HEK293T (cell line): ENCODE results near the gene CDKN2AIP.
"Not testable (repeated sequence)": the region's sequence is repeated elsewhere in the genome, so short reads cannot be mapped to it uniquely, and the experiment has no call there.

Experiments
- CTCF ChIA-PET: fragments of 350-600 bp; formaldehyde crosslinking; extraction: SDS; loops from one replicate; lab custom pipeline; 2021; ENCODE audit warnings: antibody characterized with exemption, inconsistent platforms; lab: Yijun Ruan, JAX
- POLR2A ChIA-PET: fragments of 350-600 bp; formaldehyde crosslinking; extraction: SDS; loops from one replicate; lab custom pipeline; 2020; ENCODE audit warnings: antibody characterized with exemption, inconsistent platforms; lab: Yijun Ruan, JAX
- DNase-seq: peaks from one replicate; pipeline ENCODE4 v3.0.0; 2012; ENCODE audit warnings: mixed read lengths; ENCODE audit errors: extremely low spot score
- ARNT ChIP-seq: fragments of 450-650 bp; IDR thresholded peaks from 2 replicates; pipeline ENCODE4 v1.6.1; 2017; ENCODE audit warnings: mild to moderate bottlenecking
- BHLHE40 ChIP-seq: fragments of 450-650 bp; IDR thresholded peaks from 2 replicates; pipeline ENCODE4 v1.6.1; 2016; ENCODE audit warnings: mild to moderate bottlenecking, moderate library complexity, borderline replicate concordance
- CTBP1 ChIP-seq: fragments of 450-650 bp; IDR thresholded peaks from 2 replicates; pipeline ENCODE4 v1.6.1; 2016; ENCODE audit warnings: borderline replicate concordance
- ELF4 ChIP-seq: fragments of 450-650 bp; IDR thresholded peaks from 2 replicates; pipeline ENCODE4 v1.6.1; 2017; ENCODE audit warnings: antibody characterized with exemption
- FOXA1 ChIP-seq: fragments of 450-650 bp; IDR thresholded peaks from 2 replicates; pipeline ENCODE4 v1.6.1; 2016; ENCODE audit warnings: mild to moderate bottlenecking
- FOXK2 ChIP-seq: fragments of 450-650 bp; IDR thresholded peaks from 2 replicates; pipeline ENCODE4 v1.6.1; 2016; ENCODE audit warnings: mild to moderate bottlenecking
- FOXM1 ChIP-seq: fragments of 450-650 bp; IDR thresholded peaks from 2 replicates; pipeline ENCODE4 v1.6.1; 2017; ENCODE audit warnings: mild to moderate bottlenecking, borderline replicate concordance
- HDGF ChIP-seq: fragments of 450-650 bp; IDR thresholded peaks from 2 replicates; pipeline ENCODE4 v1.6.1; 2017; ENCODE audit warnings: antibody characterized with exemption, borderline replicate concordance
- L3MBTL2 ChIP-seq: fragments of 450-650 bp; conservative IDR thresholded peaks from 2 replicates; pipeline ENCODE4 v1.6.1; 2016; ENCODE audit warnings: mild to moderate bottlenecking
- LEF1 ChIP-seq: fragments of 450-650 bp; IDR thresholded peaks from 2 replicates; pipeline ENCODE4 v1.6.1; 2017; ENCODE audit warnings: mild to moderate bottlenecking, borderline replicate concordance
- NFRKB ChIP-seq: fragments of 450-650 bp; IDR thresholded peaks from 2 replicates; pipeline ENCODE4 v1.6.1; 2016; ENCODE audit warnings: mild to moderate bottlenecking, moderate library complexity
- PKNOX1 ChIP-seq: fragments of 450-650 bp; IDR thresholded peaks from 2 replicates; pipeline ENCODE4 v1.6.1; 2016
- SP1 ChIP-seq: fragments of 450-650 bp; IDR thresholded peaks from 2 replicates; pipeline ENCODE4 v1.6.1; 2017
- SUZ12 ChIP-seq: fragments of 450-650 bp; IDR thresholded peaks from 2 replicates; pipeline ENCODE4 v1.6.1; 2016; ENCODE audit warnings: mild to moderate bottlenecking
- TARDBP ChIP-seq: fragments of 450-650 bp; IDR thresholded peaks from 2 replicates; pipeline ENCODE4 v1.6.1; 2016
- ZNF384 ChIP-seq: fragments of 450-650 bp; IDR thresholded peaks from 2 replicates; pipeline ENCODE4 v1.6.1; 2016

The CDKN2AIP gene

DNA sequence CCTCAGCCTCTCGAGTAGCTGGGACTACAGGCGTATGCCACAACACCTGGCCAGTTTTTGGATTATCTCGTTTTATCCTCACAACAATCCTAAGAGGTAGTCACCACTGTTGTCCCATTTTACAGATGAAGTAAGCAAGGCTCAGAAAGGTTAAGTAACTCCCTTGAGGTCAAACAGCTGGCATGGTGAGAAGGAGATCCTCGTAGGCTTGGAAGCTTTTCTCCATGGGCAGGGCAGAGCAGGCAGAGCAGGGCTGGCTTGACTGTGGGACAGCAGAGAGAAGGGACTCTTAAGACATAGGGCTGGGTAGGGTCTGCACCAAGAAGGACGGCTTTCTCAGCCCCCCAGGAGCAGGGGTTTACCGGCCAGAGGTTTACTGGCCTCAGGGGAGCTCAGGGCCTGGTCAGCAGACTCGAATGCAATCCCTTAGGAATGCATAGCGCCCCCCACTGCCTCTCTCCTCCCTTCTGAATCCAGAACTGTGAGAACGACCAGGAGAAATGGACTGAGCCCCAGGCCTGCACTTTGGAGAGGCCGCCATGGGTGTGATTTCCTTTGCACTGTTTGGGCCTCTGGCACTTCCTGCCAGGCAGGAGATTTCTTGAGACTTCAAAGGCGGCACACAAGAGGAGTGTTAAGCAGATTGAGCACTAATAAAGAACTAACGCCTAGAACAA lies 14.0 kb upstream of the CDKN2AIP start:
- no peak for DNase-seq
- ChIA-PET CTCF (interaction anchor here (0.5 to 1.4 kb wide), 3 partner anchors 13 to 247 kb away, joined by 3 to 4 read pairs (median 3); no protein-coding TSS in a partner anchor), POLR2A (interaction anchor here (1.1 kb wide), 1 partner anchor 13 kb away, joined by 6 read pairs; no protein-coding TSS in a partner anchor)
- TF ChIP-seq SUZ12, result no peak
- no peak for TF ChIP-seq PKNOX1
- no peak for TF ChIP-seq ZNF384
- no peak for TF ChIP-seq ELF4
- no peak for TF ChIP-seq NFRKB
- no peak for TF ChIP-seq ARNT
- no peak for TF ChIP-seq SP1
- TF ChIP-seq BHLHE40, result no peak
- no peak for TF ChIP-seq FOXK2
- no peak for TF ChIP-seq FOXM1
- TF ChIP-seq HDGF, result no peak
- no peak for TF ChIP-seq L3MBTL2

DNA sequence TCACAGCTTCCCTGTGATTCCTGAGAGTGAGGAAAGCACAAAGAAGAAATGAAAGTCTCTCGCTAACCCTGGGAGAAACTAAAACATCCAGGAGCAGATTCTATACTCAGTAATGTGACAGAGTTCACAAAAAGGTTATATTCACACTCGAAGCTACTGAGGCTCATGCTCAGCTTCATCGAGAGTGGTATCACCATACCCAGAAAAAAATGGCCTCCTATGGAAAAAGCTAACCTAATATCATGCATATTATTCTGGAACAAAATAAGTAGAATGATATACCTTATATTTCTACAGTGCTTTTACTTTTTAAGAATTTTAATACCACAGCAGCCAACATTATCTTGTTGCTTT lies 13.5 kb upstream of the CDKN2AIP start:
- CTCF ChIA-PET, result interaction anchor here (0.5 to 1.4 kb wide), 2 partner anchors 24 to 247 kb away, joined by 3 to 4 read pairs; no protein-coding TSS in a partner anchor

GRCh38 chr4:183431614-183432013 lies 12.8 kb upstream of the CDKN2AIP start:
- no peak for DNase-seq
- ChIA-PET POLR2A (no interaction called here), CTCF (interaction anchor here (1.4 kb wide), 1 partner anchor 24 kb away, joined by 3 read pairs; no protein-coding TSS in a partner anchor)
- no peak for TF ChIP-seq NFRKB
- TF ChIP-seq LEF1, result no peak
- TF ChIP-seq FOXM1, result no peak
- no peak for TF ChIP-seq FOXA1
- no peak for TF ChIP-seq SP1
- no peak for TF ChIP-seq PKNOX1
- TF ChIP-seq ELF4, result no peak
- no peak for TF ChIP-seq CTBP1
- no peak for TF ChIP-seq ZNF384
- no peak for TF ChIP-seq TARDBP
- no peak for TF ChIP-seq L3MBTL2
- TF ChIP-seq HDGF, result no peak
- no peak for TF ChIP-seq ARNT
- no peak for TF ChIP-seq SUZ12

More for the DNA sequence above, 13.5 kb upstream of the CDKN2AIP start:
- POLR2A ChIA-PET, result interaction anchor here (1.1 kb wide), 1 partner anchor 12 kb away, joined by 6 read pairs; no protein-coding TSS in a partner anchor
- no peak for DNase-seq
- no peak for TF ChIP-seq SP1
- TF ChIP-seq LEF1, result no peak
- TF ChIP-seq FOXK2, result no peak
- no peak for TF ChIP-seq ARNT

DNA sequence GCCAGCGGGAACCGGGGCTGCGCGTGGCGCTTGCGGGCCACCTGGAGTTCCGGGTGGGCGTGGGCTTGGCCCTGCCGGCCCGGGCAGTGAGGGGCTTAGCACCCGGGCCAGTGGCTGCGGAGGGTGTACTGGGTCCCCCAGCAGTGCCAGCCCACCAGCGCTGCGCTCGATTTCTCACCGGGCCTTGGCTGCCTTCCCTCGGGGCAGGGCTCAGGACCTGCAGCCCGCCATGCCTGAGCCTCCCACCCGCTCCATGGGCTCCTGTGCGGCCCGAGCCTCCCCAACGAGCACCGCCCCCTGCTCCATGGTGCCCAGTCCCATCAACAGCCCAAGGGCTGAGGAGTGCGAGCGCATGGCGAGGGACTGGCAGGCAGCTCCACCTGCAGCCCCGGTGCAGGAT lies 11.3 kb upstream of the CDKN2AIP start:
- DNase-seq, CTCF ChIA-PET: not testable (repeated sequence)
- POLR2A ChIA-PET, result interaction anchor here (2.9 kb wide), 1 partner anchor 11 kb away, joined by 16 read pairs; the partner anchor contains the start of gene CDKN2AIP

GRCh38 chr4:183434264-183434663 lies 10.2 kb upstream of the CDKN2AIP start:
- ChIA-PET CTCF (interaction anchor here (0.6 kb wide), 1 partner anchor 376 kb away, joined by 3 read pairs; no protein-coding TSS in a partner anchor), POLR2A (interaction anchor here (1.2 to 2.9 kb wide), 2 partner anchors 9 to 12 kb away, joined by 3 to 16 read pairs; partner anchors contain the start of gene CDKN2AIP)
- no peak for TF ChIP-seq FOXM1
- no peak for TF ChIP-seq FOXK2
- no peak for TF ChIP-seq ZNF384
- TF ChIP-seq SUZ12, result no peak
- TF ChIP-seq TARDBP, result no peak
- TF ChIP-seq PKNOX1, result no peak
- TF ChIP-seq FOXA1, result no peak
- no peak for TF ChIP-seq HDGF

DNA sequence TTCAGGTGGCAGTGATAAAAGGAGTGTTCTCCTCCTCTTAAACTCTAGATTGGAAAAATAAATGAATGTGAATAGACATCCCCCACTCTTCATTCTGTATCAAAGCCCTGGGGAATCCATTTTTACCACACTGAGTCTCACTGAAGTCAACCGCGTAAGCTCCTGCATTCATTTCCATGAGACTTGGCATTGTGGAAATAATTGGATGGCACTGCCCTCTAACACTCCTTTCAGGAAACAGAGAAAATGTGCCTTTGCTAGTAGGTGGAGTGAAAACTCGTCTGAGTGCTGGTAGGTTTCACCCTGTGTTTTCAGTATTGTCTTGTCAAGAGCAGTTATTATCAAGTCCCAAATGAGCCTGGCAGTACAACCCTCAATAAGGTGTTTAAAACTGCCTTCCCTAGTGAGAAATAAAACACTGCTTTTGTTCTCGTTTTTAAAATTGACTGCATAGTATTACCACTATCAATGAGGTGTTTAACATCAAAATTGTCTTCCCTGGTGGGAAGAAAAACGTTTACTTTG lies 9.7 kb upstream of the CDKN2AIP start:
- no peak for DNase-seq
- TF ChIP-seq LEF1, result no peak
- no peak for TF ChIP-seq SUZ12
- no peak for TF ChIP-seq TARDBP
- TF ChIP-seq BHLHE40, result no peak
- TF ChIP-seq PKNOX1, result no peak
- no peak for TF ChIP-seq FOXM1
- no peak for TF ChIP-seq ELF4
- TF ChIP-seq L3MBTL2, result no peak
- TF ChIP-seq ARNT, result no peak
- no peak for TF ChIP-seq ZNF384
- TF ChIP-seq FOXA1, result no peak
- TF ChIP-seq FOXK2, result no peak
- no peak for TF ChIP-seq NFRKB
- no peak for TF ChIP-seq HDGF
- TF ChIP-seq SP1, result no peak
- no peak for TF ChIP-seq CTBP1
- POLR2A ChIA-PET, result interaction anchor here (1.2 to 2.9 kb wide), 2 partner anchors 9 to 13 kb away, joined by 3 to 16 read pairs; partner anchors contain the start of gene CDKN2AIP
- CTCF ChIA-PET, result interaction anchor here (0.6 kb wide), 1 partner anchor 376 kb away, joined by 3 read pairs; no protein-coding TSS in a partner anchor

More at GRCh38 chr4:183434264-183434663, 10.2 kb upstream of the CDKN2AIP start:
- DNase-seq, result no peak
